K562 (cell line): ENCODE data around the gene ERLEC1. TPM values are rescaled to one million over a fixed set of nuclear protein-coding genes. Genes with fewer than 3 reads are reported as not detected.
A peak's percentile ranks its signal among the peaks of the same experiment; 100 is the strongest.
"Not testable (repeated sequence)": the region's sequence is repeated elsewhere in the genome, so short reads cannot be mapped to it uniquely, and the experiment has no call there.

Experiments used
- ATAC-seq: fragments of 200-7000 bp; cut with Tn5 transposase; 3 replicates; pipeline ENCODE4 v1.9.1; 2020; ENCODE audit warnings: moderate library complexity
- BruUV-seq: library from RNA; stranded (reverse); fragments of 400-500 nt; replicated peaks from 2 replicates; lab custom pipeline; 2021; lab: Mats Ljungman, UMichigan
- CTCF ChIA-PET: fragments of 300-600 bp; formaldehyde crosslinking; extraction: SDS; loops from one replicate; lab custom pipeline; 2021; ENCODE audit warnings: low intra/inter-chr PET ratio; lab: Yijun Ruan, JAX
- POLR2A ChIA-PET: fragments of 300-600, 350-650 bp; sonication (Branson Sonifier 250); formaldehyde crosslinking; extraction: SDS; loops from one replicate; lab custom pipeline; 2021; ENCODE audit warnings: antibody characterized with exemption, inconsistent platforms; lab: Yijun Ruan, JAX
- DNase-seq, 4 experiments: peaks; one replicate each; pipeline versions ENCODE4 v3.0.0 to v3.0.0-alpha.2; 2011 to 2018; ENCODE audit warnings: low spot score in 3 of 4, mixed read lengths in 3 of 4; ENCODE audit errors: extremely low read depth in 1 of 4
- FAIRE-seq: peaks from 2 replicates; lab custom pipeline; 2011; peaks lifted over from hg19 to GRCh38; lab: Jason Lieb, UNC
- H2AFZ ChIP-seq: 2 replicates; pipeline ENCODE4 v1.6.0; 2011; ENCODE audit warnings: low read depth, low read length, control low read depth, inconsistent platforms
- H3K27ac ChIP-seq: fragments of 200-600 bp; 3 replicates; pipeline ENCODE4 v1.8.0; 2011; ENCODE audit warnings: low read depth, mild to moderate bottlenecking, control low read depth, inconsistent platforms, low read length, moderate library complexity, mixed read lengths; ENCODE audit errors: extremely low read depth
- H3K27me3 ChIP-seq, 2 experiments: fragments of 300-600 bp in 1 of 2; 2 replicates in 1 of 2; 3 replicates in 1 of 2; pipeline versions ENCODE4 v1.6.0 to v1.8.0; 2011; ENCODE audit warnings: inconsistent platforms in 2 of 2, low read length in 2 of 2, mild to moderate bottlenecking in 1 of 2, mixed read lengths in 1 of 2, moderate library complexity in 1 of 2; ENCODE audit not compliant: control insufficient read depth in 2 of 2, insufficient read depth in 2 of 2
- H3K36me3 ChIP-seq: fragments of 300-600 bp; 3 replicates; pipeline ENCODE4 v1.8.0; 2011; ENCODE audit warnings: mild to moderate bottlenecking, low read length, inconsistent platforms; ENCODE audit not compliant: control insufficient read depth, insufficient read depth
- H3K4me1 ChIP-seq, 2 experiments: fragments of 200-600 bp in 1 of 2; replicated peaks in 1 of 2; 2 replicates in 1 of 2; 3 replicates in 1 of 2; pipeline versions ENCODE4 v1.5.1 to v1.8.0; 2011; ENCODE audit warnings: inconsistent platforms in 2 of 2, low read length in 2 of 2, mild to moderate bottlenecking in 1 of 2, mixed read lengths in 1 of 2, moderate library complexity in 1 of 2; ENCODE audit not compliant: control insufficient read depth in 2 of 2, insufficient read depth in 2 of 2
- H3K4me2 ChIP-seq: 2 replicates; pipeline ENCODE4 v1.6.1; 2011; ENCODE audit warnings: low read length, control low read depth, inconsistent platforms, mixed read lengths; ENCODE audit not compliant: insufficient read depth
- H3K4me3 ChIP-seq: fragments of 200-600 bp; sonication (generic), shearing (Covaris generic); 2 replicates; pipeline ENCODE4 v1.5.1; 2016; ENCODE audit warnings: control low read depth, inconsistent platforms
- H3K79me2 ChIP-seq: fragments of 200-600 bp; 3 replicates; pipeline ENCODE4 v1.8.0; 2011; ENCODE audit warnings: low read length, inconsistent platforms; ENCODE audit not compliant: control insufficient read depth, insufficient read depth
- H3K9ac ChIP-seq, 2 experiments: 2 replicates each; pipeline versions ENCODE4 v1.6.0 to v1.6.1; 2011; ENCODE audit warnings: low read depth in 2 of 2, low read length in 2 of 2, control low read depth in 1 of 2, inconsistent platforms in 1 of 2, mild to moderate bottlenecking in 1 of 2, mixed read lengths in 1 of 2; ENCODE audit not compliant: insufficient read depth in 1 of 2
- H3K9me1 ChIP-seq: one replicate; pipeline ENCODE4 v1.6.0; 2011; ENCODE audit warnings: inconsistent platforms, mild to moderate bottlenecking, low read length, moderate library complexity; ENCODE audit not compliant: control insufficient read depth, insufficient read depth
- H3K9me3 ChIP-seq: replicated peaks from 2 replicates; pipeline ENCODE4 v1.5.1; 2011; ENCODE audit warnings: low read depth, low read length, inconsistent platforms; ENCODE audit not compliant: control insufficient read depth, insufficient read depth
- H4K20me1 ChIP-seq: replicated peaks from 2 replicates; pipeline ENCODE4 v1.6.1; 2011; ENCODE audit warnings: low read length, inconsistent platforms, mixed read lengths; ENCODE audit not compliant: control insufficient read depth, insufficient read depth
- ELF1 ChIP-seq: fragments of 200-800 bp; sonication (Bioruptor generic); IDR thresholded peaks from 2 replicates; pipeline ENCODE4 v1.6.1; 2016; ENCODE audit warnings: missing genetic modification characterization, missing compliant biosample characterization
- HNRNPK ChIP-seq: fragments of 200-400 bp; formaldehyde crosslinking; IDR thresholded peaks from one replicate; pipeline ENCODE4 v1.6.1; 2018; ENCODE audit warnings: mild to moderate bottlenecking, low read depth, low read length; ENCODE audit not compliant: poor library complexity, severe bottlenecking
- MYBL2 ChIP-seq, 2 experiments: fragments of 450-650 bp in 1 of 2; sonication (generic) in 1 of 2; formaldehyde crosslinking in 1 of 2; IDR thresholded peaks; 2 replicates each; pipeline versions ENCODE4 v1.6.1 to v1.8.1; 2017 to 2022; ENCODE audit warnings: borderline replicate concordance in 1 of 2, inconsistent platforms in 1 of 2, low read depth in 1 of 2, mild to moderate bottlenecking in 1 of 2, missing genetic modification reagents in 1 of 2, moderate library complexity in 1 of 2
- PCBP1 ChIP-seq: fragments of 200-400 bp; formaldehyde crosslinking; IDR thresholded peaks from 2 replicates; pipeline ENCODE4 v1.6.1; 2018; ENCODE audit warnings: mild to moderate bottlenecking, low read depth, low read length; ENCODE audit not compliant: poor library complexity, severe bottlenecking
- PCBP2 ChIP-seq: fragments of 200-400 bp; formaldehyde crosslinking; IDR thresholded peaks from 2 replicates; pipeline ENCODE4 v1.6.1; 2018; ENCODE audit warnings: low read length, low read depth, mild to moderate bottlenecking, moderate library complexity; ENCODE audit not compliant: poor library complexity, severe bottlenecking
- RUNX1 ChIP-seq: sonication (generic); IDR thresholded peaks from 2 replicates; pipeline ENCODE4 v1.6.1; 2016; ENCODE audit warnings: antibody characterized with exemption, low read depth
- ZFX ChIP-seq: sonication (generic); formaldehyde crosslinking; IDR thresholded peaks from 2 replicates; pipeline ENCODE4 v1.8.0; 2022; ENCODE audit warnings: mild to moderate bottlenecking, missing genetic modification reagents, moderate library complexity
- WGBS: fragments of 100-300 bp; shearing (Covaris generic); methylation state at CpG from one replicate; pipeline ENCODE4 v1.1.6; 2016; ENCODE audit warnings: low coverage, mixed read lengths; ENCODE audit not compliant: insufficient coverage; ENCODE audit errors: missing lambda C conversion rate; 5-methylcytosine and 5-hydroxymethylcytosine counted together
- in situ Hi-C: fragments of 300-500 bp; cut with MboI; formaldehyde crosslinking; loops from 4 replicates; pipeline ENCODE4 v1.15.0; 2018; ENCODE audit warnings: inconsistent platforms, mixed read lengths
- intact Hi-C: fragments of 100-400 bp; cut with micrococcal nuclease; formaldehyde crosslinking; loops from 2 replicates; pipeline ENCODE4 v1.14.2; 2022
- polyA plus RNA-seq, 8 experiments: library from polyadenylated mRNA; depleted of rRNA in 4 of 8; stranded (reverse) in 5 of 8; unstranded in 3 of 8; fragments of >200 nt; fragmentation: Nextera tagmentation in 2 of 8; fragmentation: Illumina TruSeq in 1 of 8; extraction: Ambion mirVana in 2 of 8; extraction: Trizol in 1 of 8; gene quantifications; 2 replicates each; pipeline versions ENCODE4 v1.2.1 to v1.2.3, GENCODE V29; 2011 to 2014; ENCODE audit warnings: inconsistent platforms in 1 of 8, missing spikeins in 1 of 8
- total RNA-seq, 7 experiments: library from RNA; depleted of rRNA in 6 of 7; stranded (reverse); fragments of >200 nt in 6 of 7; fragmentation: Illumina TruSeq in 2 of 7; extraction: Trizol in 2 of 7; gene quantifications; 2 replicates each; pipeline versions ENCODE4 v1.2.1 to v1.2.3, GENCODE V29; 2011 to 2021; ENCODE audit warnings: low replicate concordance in 1 of 7

The ERLEC1 gene
- total and polyA plus RNA-seq, 9 of the 15 experiments (the other 6 are each of a cell fraction or from before 2014, with no cell fraction given) = 12.0 to 41.6 (median 30.6) TPM

DNA sequence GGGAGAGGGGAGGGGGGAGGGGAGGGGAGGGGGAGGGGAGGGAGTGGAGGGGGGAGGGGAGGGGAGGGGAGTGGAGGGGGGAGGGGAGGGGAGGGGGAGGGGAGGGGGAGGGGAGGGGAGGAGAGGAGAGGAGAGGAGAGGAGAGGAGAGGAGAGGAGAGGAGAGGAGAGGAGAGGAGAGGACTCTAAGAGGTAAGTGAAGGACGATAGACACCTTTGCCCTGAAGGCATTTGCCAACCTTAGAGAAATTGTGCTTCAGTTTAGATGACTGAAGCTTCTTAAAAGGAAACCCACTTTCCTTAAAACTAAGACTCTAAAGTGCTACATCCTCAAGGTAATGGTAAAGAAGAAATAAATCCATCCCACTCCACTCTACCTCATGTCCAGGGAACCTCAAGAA lies 53.7 kb downstream of the ERLEC1 start:
- H3K36me3 ChIP-seq = no peaks in the 10 kb centered on the region
- no peak overlapping the region for H3K9ac ChIP-seq
- no peak for DNase-seq
- H2AFZ ChIP-seq = no peak overlapping the region
- no peaks in the 10 kb centered on the region; a peak in 2 of 5 replicates for H3K4me1 ChIP-seq
- H3K9me3 ChIP-seq = no peaks in the 10 kb centered on the region
- H3K27ac ChIP-seq = no peak overlapping the region
- no peak for ATAC-seq
- ChIA-PET POLR2A (no interaction called here), CTCF (no interaction called here)
- H4K20me1 ChIP-seq = no peaks in the 10 kb centered on the region
- intact Hi-C loops = no loop called here
- H3K9me1 ChIP-seq = no peaks in the 10 kb centered on the region
- BruUV-seq = no TSS peak
- in situ Hi-C loops = no loop called here
- H3K4me3 ChIP-seq = no peak overlapping the region
- whole genome bisulfite sequencing = no CpG with 5 or more reads among the region's 1 CpG
- FAIRE-seq = no peak
- no peaks in the 10 kb centered on the region for H3K27me3 ChIP-seq
- TF ChIP-seq PCBP1 = peak; percentile 81
- TF ChIP-seq ELF1 (tag) = no peak
- TF ChIP-seq MYBL2 (IDR thresholded peaks at IDR 0.05; ENCODE audit: low read depth) = no peak
- TF ChIP-seq MYBL2 (CRISPR knock-in tag; IDR thresholded peaks at IDR 0.05; ENCODE audit: borderline replicate concordance) = no peak
- no peak for TF ChIP-seq RUNX1
- no peak for TF ChIP-seq ZFX (CRISPR knock-in tag)
- peak; percentile 88 for TF ChIP-seq PCBP2
- peak; percentile 56 for TF ChIP-seq HNRNPK
- H3K4me2 ChIP-seq = no peak overlapping the region
- H3K79me2 ChIP-seq = no peaks in the 10 kb centered on the region

DNA sequence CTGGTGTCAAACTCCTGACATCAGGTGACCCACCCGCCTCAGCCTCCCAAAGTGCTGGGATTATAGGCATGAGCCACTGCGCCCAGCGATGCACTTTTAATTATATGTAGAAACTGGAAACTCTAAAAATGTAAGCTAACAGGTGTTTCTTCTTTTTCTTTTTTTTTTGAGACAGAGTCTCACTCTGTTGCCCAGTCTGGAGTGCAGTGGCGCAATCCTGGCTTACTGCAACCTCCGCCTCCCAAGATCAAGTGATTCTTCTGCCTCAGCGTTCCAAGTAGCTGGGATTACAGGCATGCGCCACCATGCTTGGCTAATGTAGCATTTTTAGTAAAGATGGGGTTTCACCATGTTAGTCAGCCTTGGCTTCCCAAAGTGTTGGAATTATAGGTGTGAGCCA lies 54.8 kb downstream of the ERLEC1 start:
- H3K4me1 ChIP-seq, H3K4me2 ChIP-seq, H3K4me3 ChIP-seq, CTCF ChIA-PET, DNase-seq, H2AFZ ChIP-seq, H3K79me2 ChIP-seq, H3K9ac ChIP-seq, H3K27ac ChIP-seq, FAIRE-seq, H3K9me1 ChIP-seq, BruUV-seq, in situ Hi-C loops, H3K9me3 ChIP-seq, H3K36me3 ChIP-seq, H3K27me3 ChIP-seq, POLR2A ChIA-PET, H4K20me1 ChIP-seq, ATAC-seq, intact Hi-C loops: not testable (repeated sequence)
- WGBS = 74% methylated on average over 7 of the region's 7 CpGs
